Liver (tissue), 9 donors: Measurements from ENCODE around the gene HAO2. TPM values are rescaled to one million over a fixed set of nuclear protein-coding genes. Genes with fewer than 3 reads are reported as not detected.

ENCODE experiments used
- DNase-seq: peaks from one replicate; pipeline ENCODE4 v3.0.0-alpha.2; 2017; ENCODE audit warnings: low spot score
- H3K27ac ChIP-seq, 2 donors: one replicate each; pipeline ENCODE4 v1.7.0; 2013; ENCODE audit warnings: inconsistent platforms in 2 of 2, low read length in 2 of 2, control low read depth in 1 of 2, low read depth in 1 of 2, mild to moderate bottlenecking in 1 of 2
- H3K27me3 ChIP-seq, 4 donors: one replicate each; pipeline versions ENCODE4 v1.6.1 to v1.7.0; 2013; ENCODE audit warnings: low read length in 3 of 4, inconsistent platforms in 1 of 4, mild to moderate bottlenecking in 1 of 4, moderate library complexity in 1 of 4; ENCODE audit not compliant: control insufficient read depth in 4 of 4, insufficient read depth in 4 of 4
- H3K36me3 ChIP-seq, 4 donors: one replicate each; pipeline versions ENCODE4 v1.6.1 to v1.7.0; 2013; ENCODE audit warnings: low read length in 3 of 4, mild to moderate bottlenecking in 3 of 4, low read depth in 1 of 4, moderate library complexity in 1 of 4; ENCODE audit not compliant: control insufficient read depth in 4 of 4, insufficient read depth in 3 of 4
- H3K4me1 ChIP-seq, 4 donors: one replicate each; pipeline versions ENCODE4 v1.6.1 to v1.7.0; 2013; ENCODE audit warnings: low read length in 3 of 4, mild to moderate bottlenecking in 3 of 4, moderate library complexity in 1 of 4; ENCODE audit not compliant: control insufficient read depth in 4 of 4, insufficient read depth in 4 of 4
- H3K4me3 ChIP-seq, 3 donors: one replicate each; pipeline versions ENCODE4 v1.6.1 to v1.7.0; 2013; ENCODE audit warnings: low read length in 3 of 3, control low read depth in 1 of 3, low read depth in 1 of 3, mild to moderate bottlenecking in 1 of 3
- H3K9ac ChIP-seq, 2 donors: one replicate each; pipeline ENCODE4 v1.7.0; 2013; ENCODE audit warnings: low read length in 2 of 2, mild to moderate bottlenecking in 2 of 2, moderate library complexity in 2 of 2, control low read depth in 1 of 2, low read depth in 1 of 2
- H3K9me3 ChIP-seq, 4 donors: one replicate each; pipeline versions ENCODE4 v1.6.1 to v1.7.0; 2013; ENCODE audit warnings: low read length in 3 of 4; ENCODE audit not compliant: control insufficient read depth in 4 of 4
- CTCF ChIP-seq: fragments of 150-350 bp; IDR thresholded peaks from 2 replicates; pipeline ENCODE4 v1.5.1; 2017; ENCODE audit warnings: improper control_type of control experiment, low read depth, low read length; ENCODE audit not compliant: missing input control
- FOXA1 ChIP-seq: IDR thresholded peaks from 2 replicates; pipeline ENCODE4 v1.6.1; 2016; ENCODE audit warnings: antibody characterized with exemption
- FOXA2 ChIP-seq: IDR thresholded peaks from 2 replicates; pipeline ENCODE4 v1.6.1; 2016; ENCODE audit warnings: antibody characterized with exemption
- GABPA ChIP-seq, 2 donors: IDR thresholded peaks in 1 of 2; conservative IDR thresholded peaks in 1 of 2; 2 replicates each; pipeline ENCODE4 v1.6.1; 2016; ENCODE audit warnings: antibody characterized with exemption in 2 of 2, mild to moderate bottlenecking in 1 of 2, moderate library complexity in 1 of 2
- HNF4A ChIP-seq, 2 donors: conservative IDR thresholded peaks; 2 replicates each; pipeline ENCODE4 v1.6.1; 2016; ENCODE audit warnings: antibody characterized with exemption in 2 of 2, mild to moderate bottlenecking in 2 of 2
- HNF4G ChIP-seq: IDR thresholded peaks from 2 replicates; pipeline ENCODE4 v1.6.1; 2016; ENCODE audit warnings: antibody characterized with exemption
- JUND ChIP-seq, 2 donors: IDR thresholded peaks; 2 replicates each; pipeline ENCODE4 v1.6.1; 2016; ENCODE audit warnings: antibody characterized with exemption in 2 of 2
- MAX ChIP-seq: IDR thresholded peaks from 2 replicates; pipeline ENCODE4 v1.6.1; 2016; ENCODE audit warnings: antibody characterized with exemption
- NR2F2 ChIP-seq: IDR thresholded peaks from 2 replicates; pipeline ENCODE4 v1.6.1; 2016; ENCODE audit warnings: antibody characterized with exemption
- RAD21 ChIP-seq, 2 donors: IDR thresholded peaks; 2 replicates each; pipeline ENCODE4 v1.6.1; 2016; ENCODE audit warnings: antibody characterized with exemption in 2 of 2, mild to moderate bottlenecking in 2 of 2
- REST ChIP-seq: IDR thresholded peaks from 2 replicates; pipeline ENCODE4 v1.6.1; 2016; ENCODE audit warnings: antibody characterized with exemption, mild to moderate bottlenecking
- RXRA ChIP-seq, 2 donors: IDR thresholded peaks; 2 replicates each; pipeline ENCODE4 v1.6.1; 2017 to 2018; ENCODE audit warnings: antibody characterized with exemption in 2 of 2, mild to moderate bottlenecking in 1 of 2
- SP1 ChIP-seq: IDR thresholded peaks from 2 replicates; pipeline ENCODE4 v1.6.1; 2018; ENCODE audit warnings: antibody characterized with exemption, mild to moderate bottlenecking
- TAF1 ChIP-seq: conservative IDR thresholded peaks from 2 replicates; pipeline ENCODE4 v1.6.1; 2016; ENCODE audit warnings: antibody characterized with exemption, mild to moderate bottlenecking
- YY1 ChIP-seq: IDR thresholded peaks from 2 replicates; pipeline ENCODE4 v1.6.1; 2016; ENCODE audit warnings: antibody characterized with exemption, mild to moderate bottlenecking
- WGBS: extraction: QIAGEN DNeasy Blood & Tissue Kit; methylation state at CpG from one replicate; pipeline ENCODE4 v1.1.7; 2013; 5-methylcytosine and 5-hydroxymethylcytosine counted together
- polyA plus RNA-seq, 2 donors: library from polyadenylated mRNA; stranded (reverse) in 1 of 2; unstranded in 1 of 2; fragments of 200-250 nt in 1 of 2; fragments of >200 nt in 1 of 2; fragmentation: Nextera tagmentation in 1 of 2; extraction: Ambion mirVana in 1 of 2; gene quantifications; one replicate each; pipeline versions ENCODE4 v1.2.1 to v1.2.3, GENCODE V29; 2013 to 2015
- total RNA-seq, 2 donors: library from RNA; depleted of rRNA; stranded (reverse); fragments of >200 nt; gene quantifications; one replicate each; pipeline ENCODE4 v1.2.3, GENCODE V29; 2014
- TF ChIP-seq, protein P1 (sequence below): IDR thresholded peaks from 2 replicates; pipeline ENCODE4 v1.6.1; 2016; ENCODE audit warnings: antibody characterized with exemption
- TF ChIP-seq, protein P2 (sequence below): IDR thresholded peaks from 2 replicates; pipeline ENCODE4 v1.6.1; 2016; ENCODE audit warnings: antibody characterized with exemption
- donor health status: healthy.
- donor health status: healthy.
- donor health status: healthy.
- donor health status: healthy.
- donor health status: healthy.

The HAO2 gene
- total and polyA plus RNA-seq, 4 donors, result 8.2 to 377 (median 150) TPM

GRCh38 chr1:119361620-119362344 is 6.8 kb upstream of the HAO2 start:
- TF ChIP-seq FOXA2 (no peak), NR2F2 (no peak), HNF4G (no peak), REST (no peak), YY1 (no peak), TAF1 (no peak), FOXA1 (no peak), SP1 (no peak), HNF4A (conservative IDR thresholded peaks at IDR 0.05) (no peak)
- TF ChIP-seq, protein P1, sequence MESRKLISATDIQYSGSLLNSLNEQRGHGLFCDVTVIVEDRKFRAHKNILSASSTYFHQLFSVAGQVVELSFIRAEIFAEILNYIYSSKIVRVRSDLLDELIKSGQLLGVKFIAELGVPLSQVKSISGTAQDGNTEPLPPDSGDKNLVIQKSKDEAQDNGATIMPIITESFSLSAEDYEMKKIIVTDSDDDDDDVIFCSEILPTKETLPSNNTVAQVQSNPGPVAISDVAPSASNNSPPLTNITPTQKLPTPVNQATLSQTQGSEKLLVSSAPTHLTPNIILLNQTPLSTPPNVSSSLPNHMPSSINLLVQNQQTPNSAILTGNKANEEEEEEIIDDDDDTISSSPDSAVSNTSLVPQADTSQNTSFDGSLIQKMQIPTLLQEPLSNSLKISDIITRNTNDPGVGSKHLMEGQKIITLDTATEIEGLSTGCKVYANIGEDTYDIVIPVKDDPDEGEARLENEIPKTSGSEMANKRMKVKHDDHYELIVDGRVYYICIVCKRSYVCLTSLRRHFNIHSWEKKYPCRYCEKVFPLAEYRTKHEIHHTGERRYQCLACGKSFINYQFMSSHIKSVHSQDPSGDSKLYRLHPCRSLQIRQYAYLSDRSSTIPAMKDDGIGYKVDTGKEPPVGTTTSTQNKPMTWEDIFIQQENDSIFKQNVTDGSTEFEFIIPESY, result no peak
- TF ChIP-seq, protein P2, sequence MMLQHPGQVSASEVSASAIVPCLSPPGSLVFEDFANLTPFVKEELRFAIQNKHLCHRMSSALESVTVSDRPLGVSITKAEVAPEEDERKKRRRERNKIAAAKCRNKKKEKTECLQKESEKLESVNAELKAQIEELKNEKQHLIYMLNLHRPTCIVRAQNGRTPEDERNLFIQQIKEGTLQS, result no peak
- Histone ChIP-seq H3K4me3 (no peak overlapping the region), H3K4me1 (peaks cover 0 to 8% (median 2%) of the 10 kb centered on the region in 4 donors), H3K27ac (no peak overlapping the region), H3K36me3 (peaks cover 0 to 21% (median 13%) of the 10 kb centered on the region in 4 donors), H3K9ac (no peak overlapping the region), H3K27me3 (no peaks in the 10 kb centered on the region), H3K9me3 (no peaks in the 10 kb centered on the region)
- DNase-seq, result no peak
- WGBS, result 86% methylated on average over 4 of the region's 4 CpGs

- 93% methylated on average over 7 of the region's 7 CpGs for WGBS
- Histone ChIP-seq H3K36me3 (peaks cover 0 to 17% (median 13%) of the 10 kb centered on the region in 4 donors), H3K4me1 (peaks cover 3 to 22% (median 10%) of the 10 kb centered on the region in 4 donors), H3K9me3 (no peaks in the 10 kb centered on the region), H3K9ac (no peak overlapping the region), H3K27ac (no peak overlapping the region), H3K4me3 (no peak overlapping the region), H3K27me3 (no peaks in the 10 kb centered on the region)
- DNase-seq, result no peak
- TF ChIP-seq MAX (no peak), CTCF (no peak), GABPA (IDR thresholded peaks at IDR 0.05 in 1 of 2, conservative IDR thresholded peaks at IDR 0.05 in 1 of 2) (no peak), REST (no peak), RAD21 (IDR thresholded peaks at IDR 0.05) (no peak), RXRA (IDR thresholded peaks at IDR 0.05) (no peak), TAF1 (no peak), JUND (IDR thresholded peaks at IDR 0.05) (no peak), FOXA1 (no peak), SP1 (no peak), FOXA2 (no peak), YY1 (no peak)
- TF ChIP-seq, protein P2, result no peak
- TF ChIP-seq, protein P1, result no peak
These were observed 5.4 kb upstream of the HAO2 start for GRCh38 chr1:119363162-119363561.
